ENCODE results near the gene MED13L.

MED13L gene

GRCh38 chr12:116144384-116144783 is 133.1 kb downstream of the MED13L start:
- H3K27me3 ChIP-seq (ENCODE audit: control insufficient read depth, insufficient read depth, low read length), result no peaks in the 10 kb centered on the region
- H3K4me1 ChIP-seq (ENCODE audit: control insufficient read depth, insufficient read depth, low read length), result peaks cover 62% of the 10 kb centered on the region
- H3K9ac ChIP-seq (ENCODE audit: low read depth, low read length), result peak overlapping the region; percentile 73
- no peaks in the 10 kb centered on the region for H3K9me3 ChIP-seq (replicated peaks; ENCODE audit: low read length)
- H3K4me3 ChIP-seq (ENCODE audit: low read length), result no peak overlapping the region
- peak overlapping the region; percentile 70 for H3K4me2 ChIP-seq (ENCODE audit: low read length)
- no peaks in the 10 kb centered on the region for H3K36me3 ChIP-seq (ENCODE audit: insufficient read depth, low read length)

- Histone ChIP-seq H3K27me3 (ENCODE audit: control insufficient read depth, insufficient read depth, low read length) (no peaks in the 10 kb centered on the region), H3K4me2 (ENCODE audit: low read length) (peak overlapping the region; percentile 70), H3K4me3 (ENCODE audit: low read length) (peak overlapping the region; percentile 30), H3K36me3 (ENCODE audit: insufficient read depth, low read length) (no peaks in the 10 kb centered on the region), H3K9me3 (replicated peaks; ENCODE audit: low read length) (no peaks in the 10 kb centered on the region), H3K9ac (ENCODE audit: low read depth, low read length) (peak overlapping the region; percentile 73), H3K4me1 (ENCODE audit: control insufficient read depth, insufficient read depth, low read length) (peaks cover 62% of the 10 kb centered on the region)
Measured at GRCh38 chr12:116143909-116144308, 133.6 kb downstream of the MED13L start.

GRCh38 chr12:116142936-116143898 is 134.3 kb downstream of the MED13L start:
- peak overlapping the region; percentile 70 for H3K4me2 ChIP-seq (ENCODE audit: low read length)
- H3K36me3 ChIP-seq (ENCODE audit: insufficient read depth, low read length), result no peaks in the 10 kb centered on the region
- peak overlapping the region; percentile 73 for H3K9ac ChIP-seq (ENCODE audit: low read depth, low read length)
- H3K4me1 ChIP-seq (ENCODE audit: control insufficient read depth, insufficient read depth, low read length), result peaks cover 64% of the 10 kb centered on the region
- H3K4me3 ChIP-seq (ENCODE audit: low read length), result peak overlapping the region; percentile 31
- no peaks in the 10 kb centered on the region for H3K27me3 ChIP-seq (ENCODE audit: control insufficient read depth, insufficient read depth, low read length)
- H3K9me3 ChIP-seq (replicated peaks; ENCODE audit: low read length), result no peaks in the 10 kb centered on the region

GRCh38 chr12:116141833-116142162 is 135.7 kb downstream of the MED13L start:
- H3K27me3 ChIP-seq (ENCODE audit: control insufficient read depth, insufficient read depth, low read length), result no peaks in the 10 kb centered on the region
- H3K4me1 ChIP-seq (ENCODE audit: control insufficient read depth, insufficient read depth, low read length), result peaks cover 76% of the 10 kb centered on the region
- H3K9ac ChIP-seq (ENCODE audit: low read depth, low read length), result no peak overlapping the region
- no peaks in the 10 kb centered on the region for H3K9me3 ChIP-seq (replicated peaks; ENCODE audit: low read length)
- no peak overlapping the region for H3K4me3 ChIP-seq (ENCODE audit: low read length)
- no peaks in the 10 kb centered on the region for H3K36me3 ChIP-seq (ENCODE audit: insufficient read depth, low read length)
- no peak overlapping the region for H3K4me2 ChIP-seq (ENCODE audit: low read length)

- H3K4me1 ChIP-seq (ENCODE audit: control insufficient read depth, insufficient read depth, low read length), result peaks cover 81% of the 10 kb centered on the region
- H3K27me3 ChIP-seq (ENCODE audit: control insufficient read depth, insufficient read depth, low read length), result no peaks in the 10 kb centered on the region
- H3K9ac ChIP-seq (ENCODE audit: low read depth, low read length), result peak overlapping the region; percentile 27
- no peak overlapping the region for H3K4me3 ChIP-seq (ENCODE audit: low read length)
- H3K36me3 ChIP-seq (ENCODE audit: insufficient read depth, low read length), result no peaks in the 10 kb centered on the region
- no peaks in the 10 kb centered on the region for H3K9me3 ChIP-seq (replicated peaks; ENCODE audit: low read length)
- H3K4me2 ChIP-seq (ENCODE audit: low read length), result peak overlapping the region; percentile 10
Measured at GRCh38 chr12:116141110-116141832, 136.2 kb downstream of the MED13L start.

GRCh38 chr12:116140529-116140928 is 137.0 kb downstream of the MED13L start:
- Histone ChIP-seq H3K9ac (ENCODE audit: low read depth, low read length) (peak overlapping the region; percentile 27), H3K4me2 (ENCODE audit: low read length) (peak overlapping the region; percentile 10), H3K4me3 (ENCODE audit: low read length) (no peak overlapping the region), H3K36me3 (ENCODE audit: insufficient read depth, low read length) (no peaks in the 10 kb centered on the region), H3K9me3 (replicated peaks; ENCODE audit: low read length) (no peaks in the 10 kb centered on the region), H3K4me1 (ENCODE audit: control insufficient read depth, insufficient read depth, low read length) (peaks cover 87% of the 10 kb centered on the region), H3K27me3 (ENCODE audit: control insufficient read depth, insufficient read depth, low read length) (no peaks in the 10 kb centered on the region)

GRCh38 chr12:116138781-116139180 is 138.7 kb downstream of the MED13L start:
- Histone ChIP-seq H3K27me3 (ENCODE audit: control insufficient read depth, insufficient read depth, low read length) (no peaks in the 10 kb centered on the region), H3K36me3 (ENCODE audit: insufficient read depth, low read length) (no peaks in the 10 kb centered on the region), H3K4me2 (ENCODE audit: low read length) (peak overlapping the region; percentile 17), H3K9me3 (replicated peaks; ENCODE audit: low read length) (no peaks in the 10 kb centered on the region), H3K4me1 (ENCODE audit: control insufficient read depth, insufficient read depth, low read length) (peaks cover 83% of the 10 kb centered on the region), H3K4me3 (ENCODE audit: low read length) (no peak overlapping the region), H3K9ac (ENCODE audit: low read depth, low read length) (peak overlapping the region; percentile 23)

GRCh38 chr12:116138364-116138763 is 139.1 kb downstream of the MED13L start:
- peak overlapping the region; percentile 17 for H3K4me2 ChIP-seq (ENCODE audit: low read length)
- peak overlapping the region; percentile 23 for H3K9ac ChIP-seq (ENCODE audit: low read depth, low read length)
- H3K9me3 ChIP-seq (replicated peaks; ENCODE audit: low read length), result no peaks in the 10 kb centered on the region
- H3K27me3 ChIP-seq (ENCODE audit: control insufficient read depth, insufficient read depth, low read length), result no peaks in the 10 kb centered on the region
- H3K4me3 ChIP-seq (ENCODE audit: low read length), result no peak overlapping the region
- H3K36me3 ChIP-seq (ENCODE audit: insufficient read depth, low read length), result no peaks in the 10 kb centered on the region
- peaks cover 85% of the 10 kb centered on the region for H3K4me1 ChIP-seq (ENCODE audit: control insufficient read depth, insufficient read depth, low read length)

GRCh38 chr12:116137318-116137717 is 140.2 kb downstream of the MED13L start:
- Histone ChIP-seq H3K4me3 (ENCODE audit: low read length) (no peak overlapping the region), H3K9ac (ENCODE audit: low read depth, low read length) (no peak overlapping the region), H3K4me1 (ENCODE audit: control insufficient read depth, insufficient read depth, low read length) (peaks cover 86% of the 10 kb centered on the region), H3K36me3 (ENCODE audit: insufficient read depth, low read length) (no peaks in the 10 kb centered on the region), H3K4me2 (ENCODE audit: low read length) (no peak overlapping the region), H3K27me3 (ENCODE audit: control insufficient read depth, insufficient read depth, low read length) (no peaks in the 10 kb centered on the region), H3K9me3 (replicated peaks; ENCODE audit: low read length) (no peaks in the 10 kb centered on the region)

GRCh38 chr12:116136340-116136739 is 141.2 kb downstream of the MED13L start:
- H3K4me2 ChIP-seq (ENCODE audit: low read length), result peak overlapping the region; percentile 62
- H3K9me3 ChIP-seq (replicated peaks; ENCODE audit: low read length), result no peaks in the 10 kb centered on the region
- no peaks in the 10 kb centered on the region for H3K36me3 ChIP-seq (ENCODE audit: insufficient read depth, low read length)
- H3K27me3 ChIP-seq (ENCODE audit: control insufficient read depth, insufficient read depth, low read length), result no peaks in the 10 kb centered on the region
- peak overlapping the region; percentile 34 for H3K4me3 ChIP-seq (ENCODE audit: low read length)
- peaks cover 80% of the 10 kb centered on the region for H3K4me1 ChIP-seq (ENCODE audit: control insufficient read depth, insufficient read depth, low read length)
- H3K9ac ChIP-seq (ENCODE audit: low read depth, low read length), result no peak overlapping the region

- H3K9me3 ChIP-seq (replicated peaks; ENCODE audit: low read length), result no peaks in the 10 kb centered on the region
- H3K27me3 ChIP-seq (ENCODE audit: control insufficient read depth, insufficient read depth, low read length), result no peaks in the 10 kb centered on the region
- H3K4me2 ChIP-seq (ENCODE audit: low read length), result peak overlapping the region; percentile 14
- no peak overlapping the region for H3K9ac ChIP-seq (ENCODE audit: low read depth, low read length)
- no peak overlapping the region for H3K4me3 ChIP-seq (ENCODE audit: low read length)
- no peaks in the 10 kb centered on the region for H3K36me3 ChIP-seq (ENCODE audit: insufficient read depth, low read length)
- peaks cover 74% of the 10 kb centered on the region for H3K4me1 ChIP-seq (ENCODE audit: control insufficient read depth, insufficient read depth, low read length)
Measured at GRCh38 chr12:116135209-116135930, 142.1 kb downstream of the MED13L start.
